MM.1S (cell line): Measurements from ENCODE around the gene PCDHB15.

Experiments used
- CTCF ChIP-seq: fragments of 300-600 bp; sonication (generic); IDR thresholded peaks from 2 replicates; pipeline ENCODE4 v1.5.1; 2016; ENCODE audit warnings: antibody characterized with exemption, low read length, mixed read lengths
- EZH2 ChIP-seq: fragments of 300-600 bp; sonication (generic); optimal IDR thresholded peaks from 2 replicates; pipeline ENCODE3; 2017; ENCODE audit warnings: low read depth, mild to moderate bottlenecking, antibody characterized with exemption, low read length, mixed read lengths
- EZH2phosphoT487 ChIP-seq: fragments of 300-600 bp; sonication (generic); IDR thresholded peaks from 2 replicates; pipeline ENCODE4 v1.6.1; 2018; ENCODE audit warnings: antibody characterized with exemption, low read length

DNA sequence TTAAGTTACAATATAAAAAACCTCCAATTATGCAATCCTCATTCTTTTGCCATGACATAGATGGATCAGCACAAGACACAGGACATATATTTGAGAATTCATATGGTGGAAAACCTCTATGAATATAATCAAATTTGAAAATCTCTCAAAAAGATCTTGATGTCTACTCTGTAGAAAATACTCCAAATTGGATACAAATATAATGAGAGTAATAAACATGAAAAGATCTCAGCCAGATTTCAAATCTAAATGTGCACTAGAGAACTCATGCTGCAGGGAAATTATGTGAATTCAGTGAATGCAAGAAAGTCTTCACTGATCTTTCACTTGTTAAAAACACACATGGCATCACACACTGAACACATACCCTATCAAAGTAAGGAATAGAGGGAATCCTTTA is 13.8 kb downstream of the PCDHB15 start:
- TF ChIP-seq CTCF (no peak), EZH2 (no peak), EZH2phosphoT487 (no peak)
